Measurements from ENCODE around the gene PAFAH2. TPM values are rescaled to one million over a fixed set of nuclear protein-coding genes. Genes with fewer than 3 reads are reported as not detected.
"Not testable (repeated sequence)": the region's sequence is repeated elsewhere in the genome, so short reads cannot be mapped to it uniquely, and the experiment has no call there.

PAFAH2 gene
- total RNA-seq, 1 donor from 2014 or later: 6.8 TPM

- no peak for DNase-seq (ENCODE audit: low spot score)
Observed at GRCh38 chr1:25933479-25934365, 64.1 kb downstream of the PAFAH2 start.

GRCh38 chr1:25932811-25933400 is 65.0 kb downstream of the PAFAH2 start:
- DNase-seq (ENCODE audit: low spot score): not testable (repeated sequence)

- DNase-seq (ENCODE audit: low spot score): no peak
Observed at GRCh38 chr1:25932321-25932720, 65.5 kb downstream of the PAFAH2 start.

GRCh38 chr1:25929016-25929415 is 68.8 kb downstream of the PAFAH2 start:
- DNase-seq (ENCODE audit: low spot score): no peak

GRCh38 chr1:25927521-25928265 is 70.2 kb downstream of the PAFAH2 start:
- no peak for DNase-seq (ENCODE audit: low spot score)

GRCh38 chr1:25926731-25927496 is 70.9 kb downstream of the PAFAH2 start:
- peak; percentile 74 for DNase-seq (ENCODE audit: low spot score)

- DNase-seq (ENCODE audit: low spot score): no peak
Observed at GRCh38 chr1:25924454-25924853, 73.4 kb downstream of the PAFAH2 start.

GRCh38 chr1:25922971-25923552 is 74.8 kb downstream of the PAFAH2 start:
- no peak for DNase-seq (ENCODE audit: low spot score)

GRCh38 chr1:25922056-25922970 is 75.5 kb downstream of the PAFAH2 start:
- DNase-seq (ENCODE audit: low spot score): peak; percentile 90

GRCh38 chr1:25918615-25919014 is 79.2 kb downstream of the PAFAH2 start:
- no peak for DNase-seq (ENCODE audit: low spot score)

- no peak for DNase-seq (ENCODE audit: low spot score)
Observed at GRCh38 chr1:25917996-25918395, 79.9 kb downstream of the PAFAH2 start.

GRCh38 chr1:25916460-25916859 is 81.4 kb downstream of the PAFAH2 start:
- DNase-seq (ENCODE audit: low spot score): no peak

- no peak for DNase-seq (ENCODE audit: low spot score)
Observed at GRCh38 chr1:25914074-25914995, 83.5 kb downstream of the PAFAH2 start.

- DNase-seq (ENCODE audit: low spot score): no peak
Observed at GRCh38 chr1:25913206-25913605, 84.7 kb downstream of the PAFAH2 start.

- DNase-seq (ENCODE audit: low spot score): no peak
Observed at GRCh38 chr1:25912076-25912831, 85.6 kb downstream of the PAFAH2 start.

- no peak for DNase-seq (ENCODE audit: low spot score)
Observed at GRCh38 chr1:25911162-25911561, 86.7 kb downstream of the PAFAH2 start.

Measured in mesenteric fat pad (tissue), 1 donor.